GM23338 (cell line): ENCODE results near the gene TUBA4B.

ENCODE experiments used
- CTCF ChIP-seq, 2 experiments: fragments of 200-600 bp in 1 of 2; sonication (generic) in 1 of 2; conservative IDR thresholded peaks; 2 replicates each; pipeline versions ENCODE4 v1.5.1 to v1.6.1; 2016 to 2017; ENCODE audit warnings: antibody characterized with exemption in 2 of 2, low read depth in 2 of 2, mild to moderate bottlenecking in 2 of 2, moderate library complexity in 1 of 2
- EZH2 ChIP-seq: fragments of 200-600 bp; sonication (generic); IDR thresholded peaks from one replicate; pipeline ENCODE4 v1.8.0; 2017; ENCODE audit warnings: antibody characterized with exemption, mild to moderate bottlenecking, low read depth; ENCODE audit not compliant: unreplicated experiment
- EZH2phosphoT487 ChIP-seq: fragments of 200-600 bp; sonication (generic); IDR thresholded peaks from one replicate; pipeline ENCODE4 v1.8.1; 2018; ENCODE audit warnings: antibody characterized with exemption; ENCODE audit not compliant: unreplicated experiment
- POLR2AphosphoS5 ChIP-seq: IDR thresholded peaks from 2 replicates; pipeline ENCODE4 v1.6.1; 2016; ENCODE audit warnings: antibody characterized with exemption, low read depth
- REST ChIP-seq: IDR thresholded peaks from one replicate; pipeline ENCODE4 v1.6.1; 2018; ENCODE audit warnings: antibody characterized with exemption; ENCODE audit not compliant: unreplicated experiment

- TF ChIP-seq POLR2AphosphoS5, result no peak
- no peak for TF ChIP-seq REST
- TF ChIP-seq CTCF (conservative IDR thresholded peaks at IDR 0.05; ENCODE audit: low read depth in 2 of 2), result no peak
- no peak for TF ChIP-seq EZH2
- no peak for TF ChIP-seq EZH2phosphoT487
These were observed 29.0 kb upstream of the TUBA4B start for GRCh38 chr2:219223831-219224610.
